HG03565 (cell line): ENCODE results near the gene LILRB4.
"Not testable (repeated sequence)": the region's sequence is repeated elsewhere in the genome, so short reads cannot be mapped to it uniquely, and the experiment has no call there.

Experiments
- ATAC-seq: cut with Tn5 transposase; IDR thresholded peaks from one replicate; pipeline ENCODE4 v1.9.1; 2021; ENCODE audit warnings: mild to moderate bottlenecking, moderate library complexity; ENCODE audit not compliant: unreplicated experiment

LILRB4 gene

DNA sequence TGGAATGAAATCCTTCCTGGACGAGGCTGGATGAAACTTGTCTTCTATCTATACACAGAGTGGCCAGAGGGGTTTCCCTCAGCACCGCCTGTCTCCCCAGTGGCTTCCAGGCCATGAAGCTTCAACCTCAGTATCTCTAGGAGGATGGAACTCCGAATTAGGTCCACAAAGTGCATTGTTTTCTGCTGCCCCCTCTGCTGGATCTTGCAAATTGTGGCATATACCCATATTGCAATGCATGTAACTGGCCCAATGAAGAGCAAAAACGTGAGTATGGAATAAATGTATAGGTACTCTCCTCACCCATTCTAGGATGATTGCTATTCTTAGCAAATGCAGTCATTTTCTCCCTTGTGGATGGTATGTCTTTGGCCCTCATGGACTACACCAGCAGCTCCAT, 14.7 kb upstream of the LILRB4 start:
- ATAC-seq: no peak

DNA sequence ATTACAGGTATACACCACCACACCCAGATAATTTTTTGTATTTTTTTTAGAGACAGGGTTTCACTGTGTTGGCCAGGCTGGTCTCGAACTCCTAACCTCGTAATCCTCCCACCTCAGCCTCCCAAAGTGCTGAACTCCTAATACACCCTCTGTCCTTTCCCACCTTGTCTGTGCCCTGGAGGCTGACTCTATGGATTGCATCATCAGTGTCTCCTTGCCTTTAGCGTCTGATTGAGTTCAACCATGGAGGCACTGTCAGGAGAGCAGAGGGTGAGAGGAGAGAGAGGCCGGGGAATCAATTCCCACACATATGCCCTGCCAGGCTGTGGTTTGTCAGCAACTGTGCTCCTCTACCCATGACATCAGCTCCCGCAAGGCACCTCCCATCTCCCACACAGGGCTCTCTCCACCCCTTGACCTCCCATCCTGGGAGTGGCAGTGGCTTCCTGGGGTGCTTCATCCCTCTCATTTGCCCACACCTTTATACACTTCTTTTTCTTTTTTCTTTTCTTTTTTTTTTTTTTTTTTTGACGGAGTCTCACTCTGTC, 12.6 kb upstream of the LILRB4 start:
- no peak for ATAC-seq

DNA sequence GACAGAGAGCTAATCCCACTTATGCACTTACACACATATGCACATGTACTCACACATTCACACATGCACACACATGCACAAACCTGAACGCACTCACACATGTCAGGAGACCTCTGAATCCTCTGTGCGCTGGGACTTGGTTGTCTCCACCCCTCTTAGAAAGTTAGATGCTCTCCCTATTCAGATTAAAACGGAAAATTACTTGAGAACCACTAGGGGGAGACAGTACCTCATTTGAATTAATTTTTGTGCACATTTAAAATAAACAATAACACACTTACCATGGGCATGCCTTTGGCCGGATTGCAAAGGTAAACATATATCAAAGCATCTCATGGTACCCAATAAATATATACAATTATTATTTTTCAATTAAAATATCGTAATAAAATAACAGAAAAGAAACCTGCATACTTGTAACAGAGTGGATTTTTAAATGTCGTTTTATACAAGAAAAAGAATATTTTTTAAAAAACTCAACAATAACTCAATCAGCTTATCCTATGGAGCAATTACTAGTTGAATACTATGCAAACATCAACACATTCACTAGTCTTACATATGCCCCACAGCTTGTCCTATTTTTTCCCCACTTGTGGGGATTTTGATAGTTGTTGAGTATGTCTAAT, 9.5 kb upstream of the LILRB4 start:
- ATAC-seq: no peak

DNA sequence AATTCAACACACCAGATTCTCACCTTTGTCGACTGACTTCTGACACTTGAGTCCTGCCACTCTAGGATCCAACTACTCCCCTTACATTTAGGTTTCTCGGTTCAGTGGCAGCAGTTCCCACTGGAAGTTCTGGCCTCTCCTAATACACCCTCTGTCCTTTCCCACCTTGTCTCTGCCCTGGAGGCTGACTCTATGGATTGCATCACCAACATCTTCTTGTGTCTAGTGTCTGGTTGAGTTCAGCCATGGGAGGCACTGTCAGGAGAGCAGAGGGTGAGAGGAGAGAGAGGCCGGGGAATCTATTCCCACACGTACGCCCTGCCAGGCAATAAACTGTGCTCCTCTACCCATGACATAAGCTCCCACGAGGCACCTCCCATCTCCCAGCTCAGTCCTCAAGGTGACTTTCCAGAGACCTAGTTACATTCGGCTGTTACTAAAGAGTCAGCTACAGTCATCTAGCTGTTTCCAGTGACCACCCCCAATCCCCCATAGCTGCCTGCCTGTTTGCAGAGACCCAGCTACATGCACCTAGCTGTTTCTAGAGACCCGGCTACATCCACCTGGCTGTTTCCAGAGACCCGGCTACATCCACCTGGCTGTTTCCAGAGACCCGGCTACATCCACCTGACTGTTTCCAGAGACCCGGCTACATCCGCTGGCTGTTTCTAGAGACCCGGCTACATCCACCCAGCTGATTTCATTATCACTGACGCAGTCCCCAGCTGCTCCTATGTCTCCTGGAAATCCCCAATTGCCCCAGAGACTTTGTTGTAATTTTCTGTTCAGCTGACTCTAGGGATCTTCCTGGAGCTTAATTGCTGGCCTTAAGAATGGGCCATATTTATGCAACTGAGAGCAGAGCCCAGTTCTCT, 8.1 kb upstream of the LILRB4 start:
- ATAC-seq: no peak

DNA sequence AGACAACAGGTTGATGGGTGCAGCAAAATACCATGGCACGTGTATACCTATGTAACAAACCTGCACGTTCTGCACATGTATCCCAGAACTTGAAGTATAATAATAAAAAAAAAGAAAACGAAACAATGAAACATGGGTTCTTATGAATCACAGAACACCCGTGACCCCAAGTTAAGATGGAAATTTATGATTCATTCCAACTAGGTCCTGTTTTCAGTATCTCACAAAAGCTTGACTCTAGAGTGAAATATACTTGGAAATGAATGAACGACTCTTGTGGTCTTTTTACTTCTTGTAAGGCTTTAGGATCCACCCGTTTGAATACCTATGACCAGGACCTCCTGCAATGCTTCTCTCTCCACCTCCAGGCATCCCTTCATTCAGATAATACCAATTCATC, 3.5 kb upstream of the LILRB4 start:
- ATAC-seq: no peak

DNA sequence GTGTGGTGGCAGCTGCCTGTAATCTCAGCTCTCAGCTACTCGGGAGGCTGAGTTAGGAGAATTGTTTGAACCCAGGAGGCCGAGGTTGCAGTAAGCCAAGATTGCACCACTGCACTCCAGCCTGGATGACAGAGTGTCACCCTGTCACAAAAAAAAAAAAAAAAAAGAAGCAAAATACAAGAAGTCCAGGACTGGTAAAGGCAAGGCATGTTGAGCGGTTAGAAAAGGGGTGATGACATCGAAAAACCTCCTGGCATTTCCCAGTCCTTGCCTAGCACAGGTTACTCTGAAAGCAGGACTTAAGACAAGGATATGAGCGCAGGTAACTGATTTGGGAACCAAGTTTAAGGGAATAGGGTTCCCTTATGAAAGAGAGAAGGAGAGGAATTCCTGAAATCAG, 2.5 kb upstream of the LILRB4 start:
- ATAC-seq: no peak

DNA sequence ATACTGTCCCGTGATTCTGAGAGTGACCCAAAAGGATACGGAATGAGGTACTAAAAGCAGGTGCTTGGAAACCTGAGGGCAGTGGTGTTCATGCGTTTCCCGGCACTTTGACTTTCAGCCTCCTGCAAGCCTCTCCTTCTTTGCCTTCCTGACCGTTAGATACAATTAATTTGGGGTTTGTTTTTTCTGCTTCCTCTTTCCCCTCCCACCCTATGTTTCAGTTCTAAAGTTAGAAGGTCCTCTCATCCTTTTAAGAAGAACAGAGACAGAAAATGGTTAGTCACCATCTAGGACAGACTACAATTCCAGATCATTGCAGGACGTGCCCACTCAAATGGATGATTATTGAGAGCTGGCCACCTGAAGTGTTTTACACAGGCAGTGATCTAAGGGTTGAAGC, 1.8 kb upstream of the LILRB4 start:
- ATAC-seq: no peak

DNA sequence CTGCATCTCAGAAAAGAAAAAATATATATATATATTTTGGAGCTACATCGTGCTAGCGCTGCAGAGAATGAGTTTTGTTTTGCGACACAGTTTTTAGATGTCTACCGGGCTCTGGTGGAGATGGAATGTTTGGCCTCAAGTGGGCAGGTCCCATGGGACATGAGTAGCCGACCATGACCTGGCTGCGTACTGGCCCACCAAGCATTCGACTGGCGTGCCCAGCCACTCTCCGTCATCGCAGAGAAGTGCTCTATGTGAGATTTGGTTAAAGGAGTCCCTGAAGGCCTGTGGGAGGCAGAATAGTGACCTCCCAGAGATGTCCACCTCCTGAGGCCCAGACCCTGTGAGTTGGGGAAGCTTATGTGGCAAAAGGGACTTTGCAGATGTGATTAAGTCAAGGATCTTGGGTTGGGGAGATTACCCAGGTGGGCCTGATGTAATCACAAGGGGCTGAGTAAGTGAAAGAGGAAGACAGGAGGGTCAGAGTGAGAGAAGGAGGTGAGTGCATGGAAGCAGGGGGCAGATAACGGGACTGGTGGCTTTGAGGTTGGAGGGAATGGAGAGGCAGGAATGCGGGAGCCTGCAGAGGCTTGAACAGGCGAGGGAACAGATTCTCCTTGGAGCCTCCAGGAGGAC, 821 bp upstream of the LILRB4 start:
- ATAC-seq: no peak

DNA sequence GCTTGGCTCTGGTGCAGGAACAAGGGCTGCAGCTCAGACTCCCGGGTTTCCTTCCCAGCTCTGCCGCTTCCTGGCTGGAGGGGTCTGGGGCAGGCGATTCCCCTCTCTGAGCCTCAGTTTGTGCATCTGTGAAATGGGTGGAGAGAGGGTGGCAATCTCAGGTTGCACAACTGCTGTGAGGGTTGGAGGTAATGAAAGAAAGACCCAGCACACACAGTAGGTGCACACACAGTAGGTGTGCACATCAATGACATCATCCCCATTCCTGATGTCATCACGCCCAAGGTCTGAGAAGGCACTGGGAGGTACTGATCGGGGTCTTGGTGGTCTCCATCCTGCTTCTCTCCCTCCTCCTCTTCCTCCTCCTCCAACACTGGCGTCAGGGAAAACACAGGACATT, 2.7 kb downstream of the LILRB4 start:
- ATAC-seq: no peak

DNA sequence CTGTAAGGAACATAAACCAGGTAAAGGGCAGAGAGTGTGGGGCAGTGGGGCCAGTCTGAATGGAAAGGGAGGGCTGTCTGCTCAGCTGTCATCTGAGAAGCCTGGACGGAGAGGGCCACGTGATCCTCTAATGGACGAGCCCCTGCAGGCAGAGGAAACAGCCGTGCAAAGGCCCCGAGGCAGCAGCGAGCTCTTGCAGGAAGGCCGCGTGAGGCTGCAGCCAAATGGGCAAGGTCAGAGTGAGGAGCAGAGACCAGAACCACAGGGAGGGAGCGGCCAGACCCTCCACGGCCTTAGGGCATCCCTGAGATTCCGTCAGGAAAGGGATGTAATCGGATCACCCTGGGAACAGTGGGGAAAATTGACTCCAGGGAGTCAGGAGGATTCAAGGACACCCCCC, 4.4 kb downstream of the LILRB4 start:
- ATAC-seq: no peak

DNA sequence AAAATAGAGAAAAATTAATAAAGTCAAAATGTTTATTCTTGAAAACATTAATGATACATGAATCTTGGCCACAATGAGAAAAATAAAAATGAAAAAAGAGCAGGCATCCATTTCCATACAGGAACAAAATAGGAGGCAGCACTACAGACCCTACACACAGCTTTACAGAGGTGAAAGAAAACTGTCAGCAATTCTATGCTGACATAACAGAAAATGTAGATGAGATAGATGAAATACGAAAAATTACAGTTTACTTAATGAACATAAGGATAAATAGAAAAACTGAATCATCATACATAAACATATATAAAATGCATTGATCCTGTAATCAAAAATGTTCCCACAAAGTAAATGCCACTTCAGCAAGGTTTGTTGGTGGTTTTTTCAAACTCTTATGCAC, 5.6 kb downstream of the LILRB4 start:
- no peak for ATAC-seq

DNA sequence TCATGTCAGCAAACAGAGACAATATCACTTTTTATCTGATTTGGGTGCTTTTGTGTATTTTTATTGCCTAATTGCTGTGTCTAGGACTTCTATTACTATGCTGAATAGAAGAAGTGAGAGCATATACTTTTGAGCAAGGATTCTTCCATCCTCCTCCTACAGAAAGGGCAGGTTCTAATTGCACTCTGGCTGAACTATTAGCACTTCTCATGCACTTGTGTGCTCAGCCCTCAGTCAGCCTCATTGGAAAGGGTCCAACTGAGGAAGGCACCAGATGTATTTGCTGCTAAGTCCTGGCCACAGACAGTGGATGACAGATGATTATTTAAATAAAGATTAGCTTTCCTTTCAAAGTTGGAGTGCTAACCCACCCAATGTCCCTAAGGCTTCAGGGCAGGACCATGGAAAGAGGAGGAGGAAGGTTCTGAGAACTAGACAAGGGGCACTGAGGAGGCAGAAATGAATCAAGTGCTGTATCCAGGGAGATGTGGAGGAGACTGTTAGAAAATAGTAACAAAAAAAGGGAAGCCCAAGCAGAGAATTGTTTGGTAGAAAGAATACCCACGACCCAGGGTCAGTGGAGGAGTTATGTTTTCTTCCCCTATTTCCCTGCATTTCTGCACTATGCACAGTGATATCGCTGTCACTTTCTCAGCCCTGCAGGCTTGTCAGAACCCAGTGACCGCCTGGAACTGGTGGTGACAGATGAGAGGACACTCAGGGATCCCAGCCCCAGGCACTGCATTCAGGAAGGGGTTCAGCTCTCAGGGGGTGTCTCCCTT, 8.0 kb downstream of the LILRB4 start:
- ATAC-seq: no peak

DNA sequence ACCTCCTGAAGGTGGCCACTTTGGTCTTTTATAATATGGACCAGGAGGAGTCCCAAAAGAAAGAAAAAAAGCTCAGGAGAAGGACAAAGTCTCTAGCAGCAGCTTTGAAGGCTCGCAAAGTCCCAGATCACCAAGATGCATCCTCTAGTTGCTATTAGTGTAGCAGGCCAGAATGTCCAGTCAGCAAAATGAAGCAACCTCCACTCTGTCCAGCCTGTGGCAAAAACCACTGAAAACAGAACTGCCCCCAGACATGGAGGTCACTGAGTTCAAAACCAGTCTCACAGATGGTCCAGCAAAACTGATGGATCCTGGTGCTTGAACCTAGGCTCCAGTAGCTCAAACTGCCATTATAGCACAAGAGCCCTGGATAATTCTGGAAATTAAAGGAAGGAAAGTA, 10.4 kb downstream of the LILRB4 start:
- no peak for ATAC-seq

DNA sequence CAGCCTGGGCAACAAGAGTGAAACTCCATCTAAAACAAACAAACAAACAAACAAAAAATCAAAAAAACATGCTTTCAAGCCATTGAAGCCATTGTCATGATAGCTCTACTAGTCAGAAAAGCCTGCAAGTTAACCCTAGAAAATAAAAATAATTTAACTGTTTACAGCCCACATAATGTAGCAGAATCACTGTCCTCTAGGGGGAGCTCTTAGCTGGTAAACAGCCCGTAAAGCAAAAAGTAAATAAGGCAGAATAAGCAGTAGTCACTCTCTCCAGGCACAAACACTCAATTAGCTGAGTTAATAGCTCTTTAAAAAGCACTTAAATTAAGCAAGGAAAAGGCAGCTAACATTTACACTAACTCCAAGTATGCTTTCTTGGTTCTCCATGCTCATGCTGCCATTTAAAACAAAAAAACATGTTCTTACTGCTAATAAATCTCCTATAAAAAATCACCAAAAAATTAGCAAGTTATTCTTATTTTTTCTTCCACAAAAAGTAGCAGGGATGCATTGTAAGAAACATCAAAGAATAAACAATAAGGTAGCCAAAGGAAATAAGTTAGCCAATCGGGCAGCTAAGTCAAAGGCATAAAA, 11.3 kb downstream of the LILRB4 start:
- no peak for ATAC-seq

DNA sequence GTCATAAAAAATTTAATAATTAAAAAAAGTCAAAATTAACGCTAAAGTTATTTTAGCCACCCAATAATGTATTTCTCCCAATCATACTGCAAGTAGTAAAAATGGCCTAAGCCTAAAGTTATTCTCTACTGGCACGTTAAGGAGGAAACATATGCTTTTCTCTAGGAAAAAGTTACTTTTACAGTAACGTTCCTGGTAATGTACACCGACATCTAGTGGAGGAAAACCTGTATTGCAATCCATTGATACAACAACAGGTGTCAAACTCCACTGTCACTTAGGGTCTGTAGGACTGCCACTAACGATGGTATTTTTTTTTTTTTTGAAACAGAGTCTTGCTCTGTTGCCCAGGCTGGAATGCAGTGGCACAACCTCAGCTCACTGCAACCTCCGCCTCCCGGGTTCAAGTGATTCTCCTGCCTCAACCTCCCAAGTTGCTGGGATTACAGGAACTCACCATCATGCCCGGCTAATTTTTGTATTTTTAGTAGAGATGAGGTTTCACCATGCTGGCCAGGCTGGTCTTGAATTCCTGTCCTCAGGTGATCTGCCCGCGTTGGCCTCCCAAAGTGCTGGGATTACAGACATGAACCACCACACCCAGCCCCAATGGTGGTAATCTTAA, 13.5 kb downstream of the LILRB4 start:
- ATAC-seq: not testable (repeated sequence)

DNA sequence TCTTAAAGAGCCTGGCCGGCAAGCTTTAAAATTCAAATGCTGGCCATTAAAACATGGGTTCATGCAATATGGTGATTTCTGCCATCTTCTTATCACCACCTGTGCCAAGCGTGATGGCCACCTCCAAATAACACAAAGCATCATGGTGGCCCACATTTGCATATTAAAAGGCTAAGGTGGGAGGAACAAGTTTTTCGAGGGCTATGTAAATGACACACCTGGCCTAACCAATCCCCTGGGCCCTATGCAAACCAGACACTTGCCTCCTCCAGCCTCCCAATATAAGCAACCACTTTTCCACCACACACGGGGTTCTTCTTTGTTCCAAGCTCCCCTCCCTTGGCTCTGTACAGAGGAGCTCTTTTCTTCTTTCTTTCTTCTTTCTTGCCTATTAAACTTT, 14.4 kb downstream of the LILRB4 start:
- ATAC-seq: no peak

DNA sequence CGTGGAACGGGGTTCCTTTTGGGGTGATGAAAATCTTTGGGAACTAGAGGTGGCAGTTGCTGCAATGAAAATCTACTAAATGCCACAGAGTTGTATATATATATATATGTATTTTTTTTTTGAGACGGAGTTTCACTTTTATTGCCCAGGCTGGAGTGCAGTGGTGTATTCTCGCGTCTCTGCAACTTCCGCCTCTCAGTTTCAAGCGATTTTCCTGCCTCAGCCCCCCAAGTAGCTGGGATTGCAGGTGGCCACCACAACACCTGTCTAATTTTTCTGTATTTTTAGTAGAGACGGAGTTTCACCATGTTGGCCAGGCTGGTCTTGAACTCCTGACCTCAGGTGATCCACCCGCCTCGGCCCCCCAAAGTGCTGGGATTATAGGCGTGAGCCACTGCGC, 18.8 kb downstream of the LILRB4 start:
- ATAC-seq: not testable (repeated sequence)

DNA sequence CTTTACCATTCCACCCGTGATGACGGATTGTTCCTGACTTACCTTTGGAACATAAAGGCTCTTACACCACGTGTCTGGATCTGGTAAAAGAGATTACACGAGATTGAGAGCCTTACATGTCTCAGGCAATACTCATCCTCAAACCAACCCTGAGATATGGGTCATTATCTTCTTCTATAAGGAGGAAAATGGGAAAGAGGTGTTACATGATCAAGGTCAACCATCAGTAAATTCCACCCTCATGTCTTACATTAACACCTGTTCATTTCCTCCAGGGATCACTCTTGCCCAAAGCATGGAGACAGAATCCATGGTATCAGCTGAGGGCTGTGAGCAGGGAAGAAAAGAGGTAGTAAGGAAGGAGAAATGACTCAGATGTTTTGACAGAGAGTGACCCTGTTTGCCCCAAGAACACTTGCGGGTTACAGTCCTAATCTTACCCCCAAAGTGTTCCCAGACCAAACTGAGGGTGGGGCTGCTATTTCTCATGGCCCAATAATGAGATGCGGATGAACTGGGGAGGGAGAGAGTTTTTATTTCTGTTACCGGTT, 19.6 kb downstream of the LILRB4 start:
- no peak for ATAC-seq

DNA sequence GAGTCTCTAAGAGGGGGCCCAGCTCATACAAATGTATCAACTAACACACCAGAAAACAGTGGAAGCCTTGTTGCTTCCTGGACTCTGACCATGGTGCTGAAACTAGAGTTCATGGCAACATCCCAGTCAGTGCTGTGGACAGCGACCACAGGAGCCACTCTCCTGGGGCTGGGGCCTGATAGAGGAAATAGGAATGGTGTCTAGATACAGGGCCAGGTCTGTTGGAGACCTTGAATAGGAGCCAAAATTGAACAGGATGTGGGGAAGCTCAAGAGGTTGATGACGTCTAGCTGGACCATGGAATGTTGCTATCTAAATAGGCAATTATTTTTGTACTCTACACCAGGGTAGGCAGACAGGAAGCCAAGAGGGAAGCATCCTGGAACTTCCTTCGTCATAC, 21.7 kb downstream of the LILRB4 start:
- no peak for ATAC-seq
